Activated naive CD4-positive, alpha-beta T cell treated with Interleukin-2 at 50 U/mL for 16 hours (primary cell): ENCODE results near the gene PGAP2.

Experiments
- DNase-seq: peaks from one replicate; pipeline ENCODE4 v3.0.0-alpha.2; 2020

The PGAP2 gene

GRCh38 chr11:3859373-3859881, 51.1 kb downstream of the PGAP2 start:
- peak; percentile 27 for DNase-seq

GRCh38 chr11:3860375-3860774, 52.0 kb downstream of the PGAP2 start:
- DNase-seq = peak; percentile 59

GRCh38 chr11:3860898-3861393, 52.6 kb downstream of the PGAP2 start:
- DNase-seq = peak; percentile 44

DNA sequence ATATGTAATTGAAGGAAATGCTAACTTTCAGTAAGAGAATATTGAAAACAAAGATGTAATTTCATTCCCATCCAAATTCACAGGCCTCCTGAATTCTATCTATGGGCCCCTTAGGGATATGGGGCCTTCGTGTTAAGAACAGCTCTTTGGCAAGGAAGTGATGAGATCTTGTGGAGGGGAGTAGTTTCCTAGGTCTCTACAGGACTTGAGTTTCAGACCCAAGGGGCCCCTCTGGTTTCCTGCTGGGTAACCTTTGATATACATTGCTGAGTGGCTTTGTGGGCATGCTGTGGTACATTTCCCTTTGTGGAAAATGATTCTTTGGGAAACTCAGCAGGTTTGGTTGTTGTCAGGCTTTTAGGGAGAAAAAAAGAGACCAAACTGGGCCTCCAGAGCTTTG, 53.3 kb downstream of the PGAP2 start:
- no peak for DNase-seq

DNA sequence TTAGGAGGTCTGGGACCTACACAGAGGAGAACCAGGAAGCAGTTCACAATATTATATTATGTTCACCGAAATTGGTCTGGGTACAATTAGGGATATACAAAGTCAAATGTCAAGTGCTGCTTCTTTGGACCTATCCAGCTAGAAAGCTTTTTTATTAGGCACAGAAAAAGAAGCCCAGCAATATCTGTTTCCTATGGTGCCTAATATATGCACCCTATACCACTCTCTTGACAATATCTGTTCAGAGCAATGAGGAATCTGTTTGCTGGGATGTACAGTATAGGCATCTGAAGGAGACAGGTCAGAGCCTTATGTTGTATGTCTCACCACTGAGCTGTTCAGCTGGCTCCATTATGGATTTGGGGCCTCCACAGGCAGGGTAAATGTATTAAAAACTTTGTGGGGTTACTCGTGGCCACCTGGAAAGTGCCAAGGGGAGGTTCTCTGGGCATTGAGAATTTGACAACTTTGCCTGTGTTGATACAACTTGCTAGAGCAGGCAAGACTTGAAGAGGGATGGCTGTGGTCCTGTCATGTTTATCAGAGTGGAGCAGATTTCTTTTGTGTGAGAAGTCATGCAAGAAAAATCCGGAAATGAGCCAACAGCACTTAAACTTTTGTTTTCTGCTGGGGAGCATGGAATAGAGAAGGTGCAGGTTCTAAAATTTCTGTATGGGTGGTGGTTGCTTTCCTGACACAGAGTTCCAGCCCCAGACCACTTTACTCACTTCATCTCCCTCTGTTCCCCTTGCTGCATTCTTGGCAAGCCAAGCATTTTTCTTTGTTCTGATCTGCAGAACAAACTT, 57.2 kb downstream of the PGAP2 start:
- no peak for DNase-seq

DNA sequence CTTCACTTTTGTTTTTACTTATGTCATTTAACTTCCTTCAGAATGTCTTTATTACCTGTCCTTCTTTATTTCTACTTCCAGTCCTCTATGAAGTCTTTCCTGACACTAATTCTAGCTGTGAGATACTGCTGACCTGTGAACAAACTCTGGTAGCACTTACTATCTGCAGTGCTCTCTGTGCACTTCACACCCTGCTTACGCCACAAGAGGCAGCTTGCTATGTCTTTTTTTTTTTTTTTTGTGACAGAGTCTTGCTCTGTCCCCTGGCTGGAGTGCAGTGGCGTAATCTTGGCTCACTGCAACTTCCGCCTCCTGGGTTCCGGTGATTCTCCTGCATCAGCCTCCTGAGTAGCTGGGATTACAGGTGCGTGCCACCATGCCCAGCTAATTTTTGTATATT, 57.8 kb downstream of the PGAP2 start:
- DNase-seq = no peak

GRCh38 chr11:3866836-3867208, 58.5 kb downstream of the PGAP2 start:
- DNase-seq = no peak

DNA sequence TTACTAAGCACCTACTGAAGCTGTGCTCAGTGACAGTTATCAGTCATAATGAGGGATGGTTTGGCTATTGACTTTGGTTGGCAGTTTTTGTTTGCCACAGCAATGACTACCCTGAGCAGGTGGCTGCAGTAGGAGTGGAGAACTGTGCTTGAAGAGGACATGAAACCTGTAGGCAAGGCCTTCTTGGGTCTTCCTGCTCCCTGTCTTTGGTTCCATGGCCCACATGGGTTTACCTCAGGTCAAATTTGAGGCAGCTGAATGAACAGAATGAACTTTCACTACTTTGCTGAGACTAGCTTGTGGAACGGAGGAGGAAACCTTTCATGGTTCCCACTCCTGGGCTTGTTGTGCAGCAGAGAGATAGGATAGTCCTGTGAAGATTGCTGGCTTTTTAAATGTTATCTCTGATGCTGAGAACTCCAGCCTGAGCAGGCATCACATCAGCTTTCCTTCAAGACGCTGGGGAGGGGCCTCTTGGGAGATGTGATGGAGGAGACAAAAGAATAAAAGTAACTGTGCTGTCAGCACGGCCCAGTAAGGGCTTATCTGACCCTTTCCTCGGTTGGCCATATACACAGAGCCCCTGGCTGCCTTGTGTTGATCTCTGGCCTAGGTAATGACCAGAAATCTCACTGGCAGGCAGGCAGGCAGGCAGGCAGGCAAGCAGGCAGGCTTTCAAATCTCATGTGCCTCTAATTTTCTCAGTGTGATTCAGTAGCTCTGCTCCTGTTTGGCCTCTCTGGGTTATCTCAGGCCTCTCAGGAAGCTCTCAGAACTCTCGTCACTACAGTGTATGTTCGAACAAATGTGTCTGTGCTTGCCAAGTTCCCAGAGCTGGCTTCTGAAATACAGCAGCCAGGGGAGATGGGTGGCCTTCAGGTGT, 59.1 kb downstream of the PGAP2 start:
- no peak for DNase-seq

DNA sequence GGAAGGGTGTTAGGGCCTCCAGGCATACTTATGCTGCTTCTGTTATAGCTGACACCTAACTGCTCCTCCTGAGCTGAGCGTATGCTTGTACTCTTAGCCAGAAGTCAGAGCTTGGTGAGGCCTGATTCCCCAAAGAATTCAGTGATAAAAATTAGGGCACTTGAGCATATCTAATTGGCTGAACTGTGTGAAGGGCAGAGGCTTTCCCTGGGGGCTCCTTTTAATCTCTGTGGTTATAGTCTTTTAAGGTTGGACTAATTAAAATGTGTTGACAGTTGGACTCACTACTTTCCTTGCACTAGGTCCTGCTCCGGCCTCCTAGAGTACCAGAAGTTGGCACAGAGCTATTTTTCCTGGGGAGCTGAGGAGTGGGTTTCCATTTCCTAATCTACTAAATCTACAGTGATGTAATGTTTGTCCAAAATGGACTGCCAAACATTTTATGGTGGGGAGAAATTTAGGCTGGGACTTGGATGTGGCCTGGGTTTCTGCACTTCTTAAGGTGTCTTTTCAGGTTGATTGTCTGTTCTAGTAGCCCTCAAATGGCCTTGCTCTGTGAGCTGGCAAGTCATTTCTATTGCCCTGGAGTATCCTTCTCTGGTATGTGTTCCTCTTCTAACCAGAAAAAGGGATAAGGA, 65.5 kb downstream of the PGAP2 start:
- no peak for DNase-seq
